ENCODE measurements around the gene SLC29A2. TPM values are rescaled to one million over a fixed set of nuclear protein-coding genes. Genes with fewer than 3 reads are reported as not detected.
A peak's percentile ranks its signal among the peaks of the same experiment; 100 is the strongest.

The SLC29A2 gene
- total RNA-seq, 1 donor from 2014 or later = 38.7 TPM

GRCh38 chr11:66373265-66373664 lies 1.7 kb upstream of the SLC29A2 start:
- H3K27ac Mint-ChIP-seq (ENCODE audit: unreplicated experiment) = no peak overlapping the region
- H3K4me1 Mint-ChIP-seq = peaks cover 24% of the 10 kb centered on the region
- peak overlapping the region; percentile 66 for H3K4me3 Mint-ChIP-seq
- peaks cover 5% of the 10 kb centered on the region for H3K36me3 Mint-ChIP-seq (ENCODE audit: low read depth)
- H3K9me3 Mint-ChIP-seq = no peaks in the 10 kb centered on the region
- H3K27me3 Mint-ChIP-seq (ENCODE audit: low read depth) = peaks cover 9% of the 10 kb centered on the region
- no peak for DNase-seq (ENCODE audit: low read depth, low spot score)
- no peak for TF ChIP-seq CTCF (conservative IDR thresholded peaks at IDR 0.05)

GRCh38 chr11:66369073-66369894 lies 2.3 kb downstream of the SLC29A2 start:
- no peak for DNase-seq (ENCODE audit: low read depth, low spot score)
- no peak for TF ChIP-seq CTCF (conservative IDR thresholded peaks at IDR 0.05)
- peaks cover 5% of the 10 kb centered on the region for H3K27me3 Mint-ChIP-seq (ENCODE audit: low read depth)

GRCh38 chr11:66368484-66368883 lies 3.1 kb downstream of the SLC29A2 start:
- TF ChIP-seq CTCF (conservative IDR thresholded peaks at IDR 0.05) = no peak
- DNase-seq (ENCODE audit: low read depth, low spot score) = no peak
- Mint-ChIP-seq H3K27me3 (ENCODE audit: low read depth) (peaks cover 5% of the 10 kb centered on the region), H3K27ac (ENCODE audit: unreplicated experiment) (peak overlapping the region; percentile 19), H3K4me1 (peaks cover 27% of the 10 kb centered on the region), H3K36me3 (ENCODE audit: low read depth) (peaks cover 15% of the 10 kb centered on the region), H3K4me3 (peak overlapping the region; percentile 74), H3K9me3 (no peaks in the 10 kb centered on the region)

More at GRCh38 chr11:66369073-66369894, 2.3 kb downstream of the SLC29A2 start:
- Mint-ChIP-seq H3K4me3 (peak overlapping the region; percentile 94), H3K9me3 (no peaks in the 10 kb centered on the region), H3K27ac (ENCODE audit: unreplicated experiment) (peak overlapping the region; percentile 57), H3K4me1 (peaks cover 29% of the 10 kb centered on the region), H3K36me3 (ENCODE audit: low read depth) (peaks cover 13% of the 10 kb centered on the region)

- H3K4me3 Mint-ChIP-seq = peak overlapping the region; percentile 74
- H3K27ac Mint-ChIP-seq (ENCODE audit: unreplicated experiment) = peak overlapping the region; percentile 19
- no peak for DNase-seq (ENCODE audit: low read depth, low spot score)
- no peaks in the 10 kb centered on the region for H3K9me3 Mint-ChIP-seq
- peaks cover 15% of the 10 kb centered on the region for H3K36me3 Mint-ChIP-seq (ENCODE audit: low read depth)
- peaks cover 21% of the 10 kb centered on the region for H3K4me1 Mint-ChIP-seq
- no peak for TF ChIP-seq CTCF (conservative IDR thresholded peaks at IDR 0.05)
- peaks cover 5% of the 10 kb centered on the region for H3K27me3 Mint-ChIP-seq (ENCODE audit: low read depth)
These were observed 3.8 kb downstream of the SLC29A2 start for GRCh38 chr11:66367561-66368312.

- Mint-ChIP-seq H3K27me3 (ENCODE audit: low read depth) (peaks cover 5% of the 10 kb centered on the region), H3K27ac (ENCODE audit: unreplicated experiment) (no peak overlapping the region), H3K4me3 (peak overlapping the region; percentile 70), H3K36me3 (ENCODE audit: low read depth) (peaks cover 18% of the 10 kb centered on the region), H3K9me3 (no peaks in the 10 kb centered on the region), H3K4me1 (peaks cover 23% of the 10 kb centered on the region)
- DNase-seq (ENCODE audit: low read depth, low spot score) = no peak
- TF ChIP-seq CTCF (conservative IDR thresholded peaks at IDR 0.05) = no peak
These were observed 4.6 kb downstream of the SLC29A2 start for GRCh38 chr11:66366844-66367477.
